HG02970 (cell line): ENCODE measurements around the gene LHX2.
"Not testable (repeated sequence)": the region's sequence is repeated elsewhere in the genome, so short reads cannot be mapped to it uniquely, and the experiment has no call there.

Source experiments
- ATAC-seq: cut with Tn5 transposase; IDR thresholded peaks from one replicate; pipeline ENCODE4 v1.9.1; 2021; ENCODE audit warnings: mild to moderate bottlenecking, moderate library complexity, moderate number of reproducible peaks; ENCODE audit not compliant: unreplicated experiment, low FRiP score

LHX2 gene

GRCh38 chr9:124011460-124012301, at the start of gene LHX2:
Gene LHX2 (plus strand): TSS chr9:124011768. CDS start chr9:124012349, 581 bp downstream.
- ATAC-seq = no peak

DNA sequence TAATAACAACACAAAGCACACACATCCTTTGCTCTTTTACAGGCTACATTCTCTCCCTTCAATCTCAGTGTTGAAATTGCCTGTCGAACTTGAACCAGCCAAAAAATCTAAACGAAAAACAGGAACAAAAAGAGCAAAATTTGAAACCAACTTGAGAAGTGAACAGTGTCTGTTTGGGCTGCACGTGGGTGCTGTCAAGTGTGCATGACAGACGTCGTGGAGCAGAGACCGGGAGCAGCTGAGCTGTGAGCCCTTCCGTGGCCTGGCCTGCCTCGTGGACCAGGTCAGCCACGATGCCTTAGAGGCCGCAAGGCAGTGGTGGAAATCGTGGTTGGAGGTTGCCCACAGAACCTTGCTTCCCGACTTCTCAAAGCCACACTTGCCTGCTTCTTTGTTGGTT, 46.8 kb upstream of the LHX2 start:
- no peak for ATAC-seq

DNA sequence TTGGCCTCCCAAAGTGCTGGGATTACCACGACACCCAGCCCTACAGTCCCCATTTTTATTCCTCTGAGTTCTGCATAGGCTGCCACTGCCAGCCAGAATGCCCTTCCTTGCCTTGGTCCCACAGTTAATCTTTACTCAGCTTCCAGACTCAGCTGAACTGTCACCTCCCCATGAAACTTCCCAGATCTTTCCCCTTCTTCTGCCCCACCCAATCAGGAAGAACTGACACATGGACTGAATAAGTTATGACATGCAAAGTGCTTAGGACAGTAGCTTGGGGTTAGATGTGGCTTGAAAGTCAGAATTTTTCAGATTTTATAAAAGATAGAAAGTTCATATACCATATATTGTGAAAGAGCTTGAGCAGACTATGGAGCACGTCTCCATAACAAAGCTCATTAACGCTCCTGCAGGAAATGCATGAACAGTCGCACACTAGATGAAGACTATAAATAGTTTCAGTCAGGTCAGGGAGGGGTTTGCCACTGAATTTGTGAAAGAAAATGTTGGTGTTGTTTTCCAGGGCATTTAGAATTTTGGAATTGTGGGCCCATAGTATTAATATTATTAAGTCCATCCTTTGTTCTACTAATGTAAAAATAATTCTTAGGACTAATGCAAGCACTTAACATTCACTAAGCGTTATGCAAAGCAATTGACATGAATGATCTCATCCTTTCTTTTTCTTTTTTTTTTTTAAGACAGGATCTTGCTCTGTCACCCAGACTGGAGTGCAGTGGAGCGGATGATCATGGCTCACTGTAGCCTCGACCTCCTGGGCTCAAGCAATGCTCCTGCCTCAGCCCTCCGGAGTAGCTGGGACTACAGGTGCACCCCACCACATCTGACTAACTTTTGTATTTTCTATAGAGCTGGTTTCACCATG, 45.5 kb upstream of the LHX2 start:
- ATAC-seq = no peak

DNA sequence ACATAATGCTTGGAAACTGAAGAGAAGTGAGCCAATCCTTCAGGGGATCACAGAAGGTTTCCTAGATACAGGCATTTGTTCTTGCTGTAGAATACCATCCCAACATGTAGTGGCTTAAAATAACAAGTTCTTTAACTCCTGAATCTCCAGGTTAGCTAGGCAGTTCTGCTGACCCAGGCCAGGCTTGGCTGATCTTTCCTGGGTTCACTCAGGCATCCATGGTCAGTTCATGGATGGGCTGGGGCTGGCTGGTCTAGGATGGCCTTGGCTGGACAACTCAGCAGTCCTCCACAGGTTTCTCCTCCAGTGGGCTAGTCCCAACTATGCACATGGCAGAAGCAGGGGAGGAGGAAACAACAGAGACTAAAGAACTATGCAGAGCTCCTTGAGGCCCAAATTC, 44.2 kb upstream of the LHX2 start:
- no peak for ATAC-seq

DNA sequence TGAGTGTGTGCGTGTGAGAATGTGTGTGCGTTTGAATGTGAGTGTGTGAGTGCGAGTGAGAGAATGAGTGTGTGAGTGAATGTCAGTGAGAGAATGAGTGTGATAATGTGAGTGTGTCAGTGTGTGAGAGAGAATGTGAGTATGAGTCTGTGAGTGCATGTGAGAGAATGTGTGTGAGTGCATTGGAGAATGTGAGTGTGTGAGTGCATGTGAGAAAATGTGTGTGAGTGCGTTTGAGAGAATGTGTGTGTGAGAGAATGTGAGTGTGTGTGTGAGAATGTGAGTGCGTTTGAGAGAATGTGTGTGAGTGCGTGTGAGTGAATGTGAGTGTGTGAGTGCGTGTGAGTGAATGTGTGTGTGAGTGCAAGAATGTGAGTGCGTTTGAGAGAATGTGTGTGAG, 39.0 kb upstream of the LHX2 start:
- no peak for ATAC-seq

DNA sequence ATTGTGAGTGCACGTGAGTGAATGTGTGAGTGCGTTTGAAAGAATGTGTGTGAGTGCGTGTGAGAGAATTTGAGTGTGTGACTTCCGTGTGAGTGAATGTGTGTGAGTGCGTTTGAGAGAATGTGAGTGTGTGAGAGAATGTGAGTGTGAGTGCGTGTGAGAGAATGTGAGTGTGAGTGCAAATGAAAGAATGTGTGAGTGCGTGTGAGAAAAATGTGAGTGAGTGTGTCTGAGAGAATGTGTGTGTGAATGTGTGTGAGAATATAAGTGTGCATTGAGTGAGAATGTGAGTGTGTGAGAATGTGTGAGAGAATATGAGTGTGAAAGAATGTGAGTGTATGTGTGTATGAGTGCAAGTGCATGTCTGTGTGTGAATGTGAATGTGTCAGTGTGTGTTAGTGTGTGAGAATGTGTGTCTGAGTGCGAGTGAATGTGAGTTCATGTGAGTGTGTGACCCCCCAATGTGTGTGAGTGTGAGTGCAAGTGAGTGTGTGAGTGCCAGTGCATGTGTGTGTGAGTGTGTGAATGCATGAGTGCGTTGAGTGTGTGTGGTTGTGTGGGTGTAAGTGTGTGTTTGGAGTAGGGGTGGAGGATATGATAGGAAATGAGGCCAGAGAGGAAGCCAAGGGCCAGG, 37.9 kb upstream of the LHX2 start:
- ATAC-seq = no peak

DNA sequence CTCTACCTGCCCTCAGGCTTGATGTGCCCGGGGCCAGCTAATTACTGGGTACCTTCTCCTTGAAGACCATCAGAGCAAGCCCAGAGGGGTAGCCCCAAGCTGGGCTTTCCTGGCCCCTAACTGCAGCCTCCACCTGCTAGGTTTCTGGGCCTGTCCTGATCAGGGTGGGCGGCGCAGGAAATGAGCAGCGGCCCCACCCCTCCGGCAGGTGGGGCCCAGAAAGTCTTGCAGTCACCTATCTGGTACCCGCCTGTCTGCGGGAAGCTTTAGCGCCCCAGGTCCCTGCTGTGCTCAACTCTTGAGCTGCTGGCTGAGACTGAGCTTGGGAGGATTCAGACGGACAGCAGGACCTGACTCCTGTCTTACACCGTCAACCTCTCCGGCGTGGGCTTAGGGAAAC, 37.1 kb upstream of the LHX2 start:
- no peak for ATAC-seq

- ATAC-seq = no peak
Measured at GRCh38 chr9:123975871-123976270, 35.7 kb upstream of the LHX2 start.

DNA sequence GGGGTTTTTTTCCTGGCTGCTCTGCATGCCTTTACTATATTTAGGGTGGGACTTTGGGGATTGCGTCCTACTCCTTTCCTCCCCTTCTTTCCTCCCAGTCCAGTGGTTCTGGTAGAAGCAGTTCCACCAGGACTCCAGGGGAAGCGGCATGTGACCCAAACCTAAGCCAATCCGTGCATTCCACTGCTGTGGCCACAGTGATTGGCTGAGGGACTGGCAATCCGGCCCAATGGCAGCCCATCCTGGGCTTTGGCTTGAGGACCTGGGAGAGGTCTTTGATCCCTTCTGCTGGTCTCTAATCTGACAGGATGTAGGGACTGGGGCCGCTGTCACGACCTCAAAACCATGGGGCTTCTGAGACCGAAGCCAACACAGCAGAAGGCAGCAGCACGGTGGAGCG, 35.0 kb upstream of the LHX2 start:
- ATAC-seq = not testable (repeated sequence)

DNA sequence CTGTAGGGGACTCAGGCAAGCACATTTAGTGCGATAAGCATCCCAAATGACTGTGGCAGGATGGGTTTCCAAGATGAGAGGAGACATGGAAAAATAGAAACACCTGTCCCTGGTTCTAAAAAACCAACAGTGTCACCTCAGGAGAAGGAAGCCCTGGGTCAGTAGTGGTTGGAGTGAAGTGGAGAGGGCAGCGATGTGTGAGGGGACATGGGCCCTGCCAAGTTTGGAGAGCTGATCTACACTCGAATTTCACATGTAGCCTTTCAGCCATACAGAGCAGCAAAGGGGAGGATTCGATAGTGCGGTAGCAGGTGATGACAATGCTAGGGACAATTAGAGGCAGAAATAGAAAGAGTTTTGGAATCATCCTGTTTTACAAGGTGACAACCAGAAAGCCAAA, 32.6 kb upstream of the LHX2 start:
- ATAC-seq = no peak

GRCh38 chr9:123982535-123982934, 29.0 kb upstream of the LHX2 start:
- no peak for ATAC-seq

DNA sequence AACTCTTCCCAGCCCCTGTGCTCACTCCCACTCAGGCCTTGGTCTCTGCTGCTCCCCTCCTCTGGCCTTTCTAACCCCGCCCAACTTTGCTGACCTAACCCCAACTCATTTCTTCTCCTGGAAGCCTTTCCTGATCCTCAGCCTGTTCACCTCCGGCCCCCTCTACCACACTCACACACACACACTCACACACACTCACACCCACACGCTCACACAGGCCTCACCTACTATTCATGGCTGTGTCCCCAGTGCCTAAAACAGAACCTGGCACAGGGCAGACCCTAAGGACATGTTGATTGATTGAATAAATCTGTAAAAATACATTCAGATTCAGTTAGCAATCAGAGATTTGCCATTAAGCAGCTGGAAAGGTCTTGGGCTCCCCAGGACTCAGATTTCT, 28.5 kb upstream of the LHX2 start:
- ATAC-seq = no peak

DNA sequence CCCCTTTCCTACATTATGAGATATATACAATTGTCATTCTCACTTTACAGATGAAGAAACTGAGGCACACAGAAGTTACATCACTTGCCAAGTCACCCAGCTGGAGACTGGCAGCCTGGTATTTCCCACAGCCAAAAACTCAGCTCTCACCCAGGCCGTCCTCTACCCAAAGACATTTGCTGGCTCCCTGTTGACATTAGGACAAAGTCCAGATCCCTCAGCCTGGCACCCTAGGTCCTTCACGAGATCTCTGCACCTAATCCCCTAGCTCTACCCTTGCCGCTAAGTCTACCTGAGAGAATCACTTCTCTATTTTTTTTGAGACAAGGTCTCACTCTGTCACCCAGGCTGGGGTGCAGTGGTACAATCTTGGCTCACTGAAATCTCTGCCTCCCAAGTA, 26.8 kb upstream of the LHX2 start:
- ATAC-seq = no peak

DNA sequence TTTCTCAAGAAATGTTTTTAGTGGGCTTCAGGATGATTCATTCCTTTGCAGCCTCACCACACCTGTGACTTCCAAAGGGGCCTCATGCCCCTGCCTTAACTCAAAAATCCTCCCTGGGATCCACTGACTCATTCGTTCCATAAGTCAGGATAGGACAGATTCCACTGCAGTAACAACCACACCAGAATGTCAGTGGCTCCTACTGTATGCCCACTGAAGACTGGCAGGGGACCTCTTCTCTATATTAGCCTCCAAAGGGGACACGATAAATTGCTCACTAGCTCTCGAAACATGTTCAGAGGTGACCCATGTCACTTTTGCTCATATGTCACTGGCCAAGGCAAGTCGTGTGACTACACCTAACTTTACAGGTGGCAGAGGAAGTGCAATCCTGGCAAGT, 25.7 kb upstream of the LHX2 start:
- no peak for ATAC-seq

DNA sequence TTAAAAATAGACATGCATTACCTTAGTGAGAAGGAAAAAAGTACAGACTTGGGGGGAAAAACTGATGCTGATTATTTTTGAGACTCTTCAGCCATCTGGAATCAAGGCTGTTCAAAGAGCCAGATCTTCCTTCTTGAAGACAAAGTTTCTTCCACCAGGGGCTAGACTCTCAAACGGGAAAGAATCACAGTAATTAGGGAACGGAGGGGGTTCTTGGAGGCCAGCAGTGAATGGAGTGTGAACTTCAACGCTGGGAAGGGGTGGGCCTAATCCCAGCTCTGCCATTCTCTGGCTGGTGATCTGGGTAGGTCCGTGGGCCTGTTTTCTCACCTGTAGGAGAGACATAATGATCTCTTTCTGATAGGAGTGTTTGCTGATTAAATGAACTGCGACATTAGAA, 21.1 kb upstream of the LHX2 start:
- no peak for ATAC-seq

- not testable (repeated sequence) for ATAC-seq
Measured at GRCh38 chr9:123992679-123993078, 18.9 kb upstream of the LHX2 start.

- no peak for ATAC-seq
Measured at GRCh38 chr9:123996731-123997421, 14.7 kb upstream of the LHX2 start.

GRCh38 chr9:123997665-123998277, 13.8 kb upstream of the LHX2 start:
- ATAC-seq = no peak

- no peak for ATAC-seq
Measured at GRCh38 chr9:123998278-123998925, 13.2 kb upstream of the LHX2 start.
